Activated naive CD8-positive, alpha-beta T cell treated with anti-CD3 and anti-CD28 coated beads, Interleukin-2, amount 10 ng/mL, durations not matched to agents 7 days and 5 days (primary cell): Measurements from ENCODE around the gene NUDT17. TPM values are rescaled to one million over a fixed set of nuclear protein-coding genes. Genes with fewer than 3 reads are reported as not detected.

Experiments used
- microRNA-seq: library from miRNA; unstranded; fragments of <30 nt; microRNA quantifications from one replicate; pipeline ENCODE4 v1.2.0, GENCODE V29; 2022
- total RNA-seq, 2 experiments: library from RNA; stranded (reverse); gene quantifications; one replicate each; pipeline ENCODE4 v1.2.3, GENCODE V29; 2021

NUDT17 gene
- total RNA-seq, 2 experiments from 2014 or later = 2.9 to 3.5 TPM

Small RNA genes lying within 50 kb of the gene (microRNA-seq; reads per million reads assigned to microRNA genes)
- not detected for gene MIR6736

Other genes starting within 250 kb of the NUDT17 start
- gene GPR89A, start 237.6 kb upstream of the NUDT17 start, total RNA-seq = 10 to 100 TPM; 33.1 to 36.6 TPM
- gene PDZK1, start 138.3 kb upstream of the NUDT17 start, total RNA-seq = under 1 TPM; 0.30 to 0.51 TPM
- gene CD160, start 126.1 kb upstream of the NUDT17 start, total RNA-seq = under 1 TPM; 0.20 to 0.53 TPM
- gene RNF115, start 21.5 kb upstream of the NUDT17 start, total RNA-seq = 10 to 100 TPM; 14.7 to 15.0 TPM
- 10 to 100 TPM; 34.6 to 35.1 TPM for gene POLR3C, start 21.4 kb upstream of the NUDT17 start, total RNA-seq
- 10 to 100 TPM; 31.8 to 33.3 TPM for gene PIAS3, start 13.5 kb downstream of the NUDT17 start, total RNA-seq
- under 1 TPM; 0.40 to 0.69 TPM for gene ANKRD35, start 40.2 kb downstream of the NUDT17 start, total RNA-seq
- gene ITGA10, start 64.4 kb downstream of the NUDT17 start, total RNA-seq = 1 to 10 TPM; 2.1 to 2.2 TPM
- gene PEX11B, start 73.1 kb downstream of the NUDT17 start, total RNA-seq = 10 to 100 TPM; 31.0 to 35.8 TPM
- gene RBM8A, start 81.9 kb downstream of the NUDT17 start, total RNA-seq = 100 to 1,000 TPM; 157 to 160 TPM
- gene LIX1L, start 112.4 kb downstream of the NUDT17 start, total RNA-seq = 10 to 100 TPM; 54.0 to 57.5 TPM
- gene ANKRD34A, start 118.9 kb downstream of the NUDT17 start, total RNA-seq = 1 to 10 TPM; 2.2 to 2.8 TPM
- 10 to 100 TPM; 32.6 to 34.9 TPM for gene POLR3GL, start 119.1 kb downstream of the NUDT17 start, total RNA-seq
- 100 to 1,000 TPM; 678 to 725 TPM for gene TXNIP, start 150.9 kb downstream of the NUDT17 start, total RNA-seq
- gene HJV, start 176.1 kb downstream of the NUDT17 start, total RNA-seq = not detected